SK-N-DZ (cell line): ENCODE measurements around the gene MPPED1.

Source experiments
- DNase-seq: peaks from one replicate; pipeline ENCODE4 v3.0.0-alpha.2; 2015; ENCODE audit warnings: low spot score

MPPED1 gene

GRCh38 chr22:43474161-43475101 lies 62.6 kb downstream of the MPPED1 start:
- no peak for DNase-seq

DNA sequence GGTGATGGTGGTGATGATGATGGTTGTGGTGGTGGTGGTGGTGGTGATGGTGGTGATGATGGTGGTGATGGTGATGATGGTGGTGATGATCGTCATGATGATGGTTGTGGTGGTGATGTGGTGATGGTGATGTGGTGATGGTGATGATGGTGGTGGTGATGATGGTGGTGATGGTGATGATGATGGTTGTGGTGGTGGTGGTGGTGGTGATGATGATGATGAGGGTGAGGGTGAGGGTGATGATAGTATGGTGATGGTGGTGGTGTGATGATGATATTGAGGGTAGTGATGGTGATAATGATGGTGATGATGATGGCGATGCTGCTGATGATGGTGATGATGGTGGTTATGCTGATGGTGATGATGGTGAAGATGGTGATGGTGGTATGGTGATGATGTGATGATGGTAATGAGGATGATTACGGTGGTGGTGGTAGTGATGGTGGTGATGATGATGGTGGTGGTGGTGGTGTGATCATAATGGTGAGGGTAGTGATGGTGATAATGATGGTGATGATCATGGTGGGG lies 63.8 kb downstream of the MPPED1 start:
- no peak for DNase-seq

DNA sequence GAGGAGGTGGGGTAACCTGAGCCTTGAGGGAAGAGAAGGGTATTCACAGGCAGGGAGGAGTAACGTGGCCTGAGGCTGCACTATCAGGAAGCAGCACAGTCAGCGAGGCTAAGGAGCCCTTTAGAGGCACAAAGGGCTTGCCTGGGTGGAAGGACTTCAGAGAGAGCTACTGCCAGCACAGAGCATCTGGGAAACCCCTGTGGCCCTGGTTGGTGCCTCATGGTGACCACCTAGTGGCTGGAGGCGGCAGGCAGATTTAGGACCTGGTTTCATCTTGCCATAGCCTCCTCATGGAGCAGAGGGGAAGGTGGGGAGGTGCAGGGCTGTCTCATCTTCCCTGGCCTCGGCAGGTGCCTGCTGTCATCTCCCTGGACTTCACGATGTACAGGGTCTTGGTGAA lies 64.5 kb downstream of the MPPED1 start:
- no peak for DNase-seq

DNA sequence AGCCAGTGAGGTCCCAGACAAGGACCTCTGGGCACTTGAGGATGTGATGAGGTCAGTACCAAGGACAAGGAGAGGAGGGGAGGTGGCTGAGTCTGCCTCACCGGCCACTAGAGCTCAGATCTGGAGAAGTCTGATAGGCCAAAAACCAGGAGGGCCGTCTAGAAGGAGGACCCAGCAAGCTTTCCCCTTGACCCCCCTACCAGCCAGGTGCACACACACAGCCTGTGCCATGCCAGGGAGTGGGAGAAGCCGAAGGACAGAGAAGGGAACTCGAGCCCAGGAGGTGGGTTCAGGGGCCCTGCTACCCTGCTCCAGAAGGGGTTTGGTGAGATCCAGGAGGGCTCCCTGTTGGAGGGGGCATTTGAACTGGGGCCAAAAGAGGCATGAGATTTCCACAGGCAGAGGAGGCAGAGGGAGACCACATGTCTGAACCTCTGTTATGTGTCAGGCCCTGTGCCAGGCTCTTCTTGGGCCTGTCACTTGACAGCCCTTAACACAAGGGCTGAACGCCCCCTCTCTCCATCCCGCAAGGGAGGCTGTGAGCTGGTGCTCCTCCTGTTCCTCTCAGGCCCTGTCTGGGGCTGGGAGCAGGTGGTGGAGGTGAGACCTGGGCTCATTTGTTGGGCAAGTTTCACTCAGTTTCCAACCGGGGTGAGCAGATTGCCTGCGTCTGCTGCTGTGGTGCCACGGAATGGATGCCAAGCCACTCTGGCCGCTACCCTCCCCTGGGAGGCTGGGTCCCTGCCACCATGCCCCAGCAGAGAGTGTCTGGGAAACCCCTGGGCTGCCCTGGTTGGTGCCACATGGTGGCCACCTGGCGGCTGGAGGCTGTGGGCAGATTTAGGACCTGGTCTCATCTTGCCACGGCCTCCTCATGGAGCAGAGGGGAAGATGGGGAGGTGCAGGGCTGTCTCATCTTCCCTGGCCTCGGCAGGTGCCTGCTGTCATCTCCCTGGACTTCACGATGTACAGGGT lies 65.2 kb downstream of the MPPED1 start:
- no peak for DNase-seq

GRCh38 chr22:43477966-43478365 lies 66.2 kb downstream of the MPPED1 start:
- DNase-seq, result no peak

GRCh38 chr22:43478621-43479300 lies 66.9 kb downstream of the MPPED1 start:
- no peak for DNase-seq

DNA sequence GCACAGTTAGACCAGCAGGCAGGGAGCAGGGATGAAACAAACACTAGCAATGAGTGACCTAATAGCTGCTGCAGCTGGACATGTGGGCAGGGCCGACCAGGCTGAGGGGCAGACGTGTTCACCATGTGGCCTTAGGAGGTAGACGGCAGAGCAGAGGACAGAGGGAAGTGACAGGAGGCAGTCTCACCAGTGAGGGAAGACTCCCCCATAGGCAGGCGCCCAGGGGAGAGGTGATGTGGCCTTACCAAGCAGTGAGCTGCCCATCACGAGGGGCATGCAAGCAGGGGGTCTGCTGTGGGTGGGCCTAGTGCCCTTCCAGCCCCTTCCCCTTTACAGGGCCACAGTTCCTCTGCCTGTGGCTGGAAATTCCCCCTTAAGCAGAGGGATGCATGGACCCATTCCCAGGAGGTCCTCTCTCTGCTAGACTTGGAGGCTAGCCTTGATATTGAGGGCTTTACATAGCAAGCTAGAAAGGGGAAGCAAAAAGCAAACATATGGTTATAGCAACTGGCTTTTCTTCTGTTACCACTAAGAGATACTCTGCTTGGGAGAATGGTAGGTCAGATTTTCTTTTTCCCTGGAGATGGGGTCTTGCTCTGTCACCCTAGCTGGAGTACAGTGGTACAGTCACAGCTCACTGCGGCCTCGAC lies 67.6 kb downstream of the MPPED1 start:
- no peak for DNase-seq

DNA sequence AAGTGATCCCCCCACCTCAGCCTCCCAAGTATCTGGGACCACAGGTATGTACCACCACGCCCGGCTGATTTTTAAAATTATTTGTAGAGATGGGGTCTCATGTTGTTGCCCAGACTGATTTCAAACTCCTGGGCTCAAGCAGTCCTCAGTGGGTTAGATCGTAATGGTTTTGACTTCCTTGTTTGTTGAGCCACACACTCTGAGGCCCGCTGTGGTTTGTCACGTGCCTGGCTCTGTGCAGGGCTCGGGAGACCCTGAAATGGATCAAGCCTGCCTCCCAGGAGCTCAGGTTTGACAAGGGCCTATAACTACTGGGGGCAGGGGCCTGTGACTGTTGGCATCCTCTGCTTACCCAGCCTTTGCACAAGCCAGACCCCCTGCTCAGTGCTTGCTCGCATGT lies 68.1 kb downstream of the MPPED1 start:
- DNase-seq, result no peak

- DNase-seq, result no peak
Observed at GRCh38 chr22:43481568-43482317, 69.9 kb downstream of the MPPED1 start.

GRCh38 chr22:43482318-43482625 lies 70.5 kb downstream of the MPPED1 start:
- no peak for DNase-seq

GRCh38 chr22:43483266-43483665 lies 71.5 kb downstream of the MPPED1 start:
- DNase-seq, result no peak

DNA sequence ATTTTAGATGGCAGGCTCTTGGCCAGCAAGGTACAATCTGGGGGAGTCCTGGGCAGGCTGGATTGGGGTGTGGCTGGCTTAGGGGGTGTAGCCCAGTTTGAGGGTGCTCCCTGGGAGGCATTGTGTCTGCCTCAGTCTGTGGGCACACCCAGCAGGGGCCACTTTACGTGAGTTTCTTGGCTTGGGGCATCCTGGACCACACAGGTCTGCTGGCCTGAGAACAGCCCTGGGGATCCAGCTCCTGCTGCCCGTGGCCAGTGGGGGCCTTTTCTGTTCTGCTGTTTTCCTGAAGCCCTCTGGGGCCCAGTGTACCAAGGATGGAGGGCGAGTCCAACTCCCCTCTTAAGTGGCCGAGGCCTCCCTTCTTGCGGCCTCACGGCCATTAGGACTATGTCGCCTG lies 71.9 kb downstream of the MPPED1 start:
- no peak for DNase-seq

GRCh38 chr22:43484227-43484626 lies 72.4 kb downstream of the MPPED1 start:
- no peak for DNase-seq

- DNase-seq, result no peak
Observed at GRCh38 chr22:43485502-43486089, 73.8 kb downstream of the MPPED1 start.

DNA sequence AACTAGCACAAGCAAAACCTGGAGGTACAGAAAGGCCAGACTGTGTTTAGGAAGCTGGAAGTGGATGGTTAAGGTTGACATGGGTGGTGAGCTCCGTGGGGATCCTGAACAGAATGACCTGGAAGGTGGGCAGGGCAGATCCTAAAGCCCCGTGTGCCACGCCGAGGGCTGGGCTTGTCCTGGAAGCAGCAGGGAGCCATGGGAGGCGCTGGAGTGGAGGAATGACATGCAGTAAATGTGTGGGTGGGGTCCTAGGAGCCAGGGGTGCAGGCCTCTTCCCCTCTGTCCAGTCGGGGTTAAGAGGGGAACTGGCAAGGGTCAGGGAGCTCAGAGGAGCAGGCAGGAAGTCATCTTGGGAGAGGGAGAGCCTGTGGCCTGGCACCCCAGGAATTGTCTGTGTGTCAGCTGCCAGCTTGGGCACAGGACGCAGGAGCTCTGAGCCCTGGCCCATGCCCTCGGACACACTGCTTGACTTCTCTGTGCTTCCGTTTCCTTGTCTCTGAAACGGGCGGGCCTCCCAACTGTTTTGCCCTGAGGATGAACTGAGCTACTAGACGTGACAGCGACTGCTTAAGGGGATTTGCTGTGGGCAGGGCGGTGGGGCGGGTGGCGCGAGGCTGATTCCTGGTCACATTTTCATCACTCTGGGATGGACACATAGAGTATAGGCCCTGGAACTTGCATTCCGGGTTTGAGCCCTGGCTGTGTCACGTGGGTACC lies 75.7 kb downstream of the MPPED1 start:
- no peak for DNase-seq

- DNase-seq, result no peak
Observed at GRCh38 chr22:43488031-43488866, 76.4 kb downstream of the MPPED1 start.

DNA sequence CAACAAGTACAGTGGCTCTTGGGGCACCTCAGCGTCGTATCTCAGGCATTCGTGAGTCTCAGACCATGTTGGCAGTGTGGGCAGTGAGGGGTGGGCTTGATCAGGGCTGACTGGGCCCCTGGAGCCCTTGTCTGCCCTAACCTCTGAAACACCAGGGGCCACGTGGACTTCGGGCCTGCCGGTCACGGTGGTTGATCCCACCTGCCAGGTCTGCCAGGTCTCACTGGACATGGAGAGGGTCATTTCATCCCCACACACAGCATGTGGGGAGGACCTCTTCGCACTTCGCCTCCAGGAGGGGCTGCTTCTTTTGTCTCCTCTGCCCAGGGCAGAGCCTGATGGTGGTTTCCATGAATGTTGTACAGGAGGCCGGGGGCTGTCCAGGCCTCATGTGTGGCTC lies 77.1 kb downstream of the MPPED1 start:
- DNase-seq, result no peak

GRCh38 chr22:43490311-43490710 lies 78.5 kb downstream of the MPPED1 start:
- no peak for DNase-seq
